Measurements from ENCODE around the gene CREB5.

GRCh38 chr7:28685242-28685643, 272.9 kb downstream of the CREB5 start:
- TF ChIP-seq POLR2AphosphoS5 (IDR thresholded peaks at IDR 0.05; ENCODE audit: low read depth, low read length), result no peak
- no peak for TF ChIP-seq POLR2A (IDR thresholded peaks at IDR 0.05; ENCODE audit: low read depth, low read length)
- no peak for TF ChIP-seq TAF1 (IDR thresholded peaks at IDR 0.05; ENCODE audit: borderline replicate concordance, low read depth, low read length)

Data from GM12892 (cell line).